C1 segment of cervical spinal cord (tissue), 14 donors: ENCODE measurements around the gene FAR1.
A peak's percentile ranks its signal among the peaks of the same experiment; 100 is the strongest.
"Not testable (repeated sequence)": the region's sequence is repeated elsewhere in the genome, so short reads cannot be mapped to it uniquely, and the experiment has no call there.

ENCODE experiments used
- DNase-seq, 14 donors: peaks; one replicate each; lab custom pipeline; 2025; lab: John Stamatoyannopoulos, UW

The FAR1 gene, protein sequence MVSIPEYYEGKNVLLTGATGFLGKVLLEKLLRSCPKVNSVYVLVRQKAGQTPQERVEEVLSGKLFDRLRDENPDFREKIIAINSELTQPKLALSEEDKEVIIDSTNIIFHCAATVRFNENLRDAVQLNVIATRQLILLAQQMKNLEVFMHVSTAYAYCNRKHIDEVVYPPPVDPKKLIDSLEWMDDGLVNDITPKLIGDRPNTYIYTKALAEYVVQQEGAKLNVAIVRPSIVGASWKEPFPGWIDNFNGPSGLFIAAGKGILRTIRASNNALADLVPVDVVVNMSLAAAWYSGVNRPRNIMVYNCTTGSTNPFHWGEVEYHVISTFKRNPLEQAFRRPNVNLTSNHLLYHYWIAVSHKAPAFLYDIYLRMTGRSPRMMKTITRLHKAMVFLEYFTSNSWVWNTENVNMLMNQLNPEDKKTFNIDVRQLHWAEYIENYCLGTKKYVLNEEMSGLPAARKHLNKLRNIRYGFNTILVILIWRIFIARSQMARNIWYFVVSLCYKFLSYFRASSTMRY

DNA sequence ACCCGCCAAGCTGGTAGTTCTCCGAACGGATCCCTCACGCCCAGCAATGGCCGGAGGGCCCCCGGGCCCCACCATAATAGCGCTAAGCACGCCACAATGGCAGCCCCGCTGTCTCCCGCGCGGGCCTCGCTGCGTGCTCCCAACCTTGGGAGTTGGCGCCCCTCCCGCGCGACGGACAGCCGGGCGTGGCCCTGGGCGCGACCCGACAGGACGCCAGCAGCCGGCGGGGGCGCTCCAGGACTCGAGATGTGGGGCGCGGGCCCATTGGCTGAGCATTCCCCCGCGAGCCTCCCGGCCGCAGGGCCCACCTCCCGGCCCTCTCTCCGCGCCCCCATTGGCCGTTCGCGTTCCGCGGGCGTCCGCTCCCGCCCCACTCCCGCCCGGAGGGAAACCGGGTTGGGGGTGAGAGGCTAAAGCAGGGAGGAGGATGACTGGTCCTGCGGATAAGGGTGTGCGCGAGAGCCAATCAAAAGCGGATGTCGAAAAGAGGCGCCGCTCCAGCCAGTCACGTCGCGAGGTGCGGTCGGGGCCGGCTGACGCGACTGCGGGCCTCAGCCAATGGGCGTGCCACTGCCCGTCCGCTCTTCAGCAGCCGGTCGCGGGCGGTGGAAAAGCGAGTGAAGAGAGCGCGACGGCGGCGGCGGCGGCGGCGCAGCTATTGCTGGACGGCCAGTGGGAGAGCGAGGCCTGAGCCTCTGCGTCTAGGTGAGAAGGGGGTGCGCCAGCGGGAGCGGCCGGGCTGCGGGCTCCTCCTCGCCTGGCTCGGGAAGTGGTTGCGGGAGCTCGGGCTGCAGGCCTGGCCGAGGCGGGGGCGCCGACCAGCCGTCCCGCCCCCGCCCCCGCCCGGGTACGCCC lies at the start of gene FAR1:
Gene FAR1, plus strand, starts transcription at position 567 of the 855 bp plus-strand sequence. CDS start 26,098 bp downstream, outside the sequence.
- DNase-seq, result peak; percentile 95 to 100 (median 98)

DNA sequence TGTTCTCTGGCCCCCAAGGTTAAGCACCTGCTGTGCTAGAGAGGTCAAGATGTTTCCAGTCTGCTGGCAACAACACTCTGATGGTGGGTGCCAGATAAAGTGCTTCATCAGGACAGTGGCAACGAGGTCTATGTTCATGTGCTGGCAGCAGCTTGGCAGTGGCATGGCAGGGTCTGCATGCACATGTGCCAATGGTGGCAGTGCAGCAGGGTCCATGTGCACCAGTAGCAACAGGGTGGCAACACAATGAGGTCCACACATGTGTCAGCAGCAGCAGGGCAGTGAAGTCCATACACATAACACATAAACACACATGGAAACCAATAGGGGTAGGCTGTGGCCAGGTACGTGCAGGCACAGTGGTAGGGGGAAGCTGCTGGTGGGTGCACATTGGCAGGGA lies 48.4 kb upstream of the FAR1 start:
- no peak for DNase-seq

DNA sequence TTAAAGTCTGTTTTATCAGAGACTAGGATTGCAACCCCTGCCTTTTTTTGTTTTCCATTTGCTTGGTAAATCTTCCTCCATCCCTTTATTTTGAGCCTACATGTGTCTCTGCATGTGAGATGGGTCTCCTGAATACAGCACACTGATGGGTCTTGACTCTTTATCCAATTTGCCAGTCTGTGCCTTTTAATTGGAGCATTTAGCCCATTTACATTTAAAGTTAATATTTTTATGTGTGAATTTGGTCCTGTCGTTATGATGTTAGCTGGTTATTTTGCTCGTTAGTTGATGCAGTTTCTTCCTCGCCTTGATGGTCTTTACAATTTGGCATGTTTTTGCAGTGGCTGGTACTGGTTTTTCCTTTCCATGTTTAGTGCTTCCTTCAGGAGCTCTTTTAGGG lies 41.6 kb upstream of the FAR1 start:
- not testable (repeated sequence) for DNase-seq

DNA sequence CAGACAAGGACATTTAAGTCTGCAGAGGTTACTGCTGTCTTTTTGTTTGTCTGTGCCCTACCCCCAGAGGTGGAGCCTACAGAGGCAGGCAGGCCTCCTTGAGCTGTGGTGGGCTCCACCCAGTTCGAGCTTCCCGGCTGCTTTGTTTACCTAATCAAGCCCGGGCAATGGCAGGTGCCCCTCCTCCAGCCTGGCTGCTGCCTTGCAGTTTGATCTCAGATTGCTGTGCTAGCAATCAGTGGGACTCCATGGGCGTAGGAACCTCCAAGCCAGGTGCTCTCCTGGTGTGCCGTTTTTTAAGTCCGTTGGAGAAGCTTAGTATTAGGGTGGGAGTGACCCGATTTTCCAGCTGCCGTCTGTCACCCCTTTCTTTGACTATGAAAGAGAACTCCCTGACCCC lies 39.8 kb upstream of the FAR1 start:
- not testable (repeated sequence) for DNase-seq

DNA sequence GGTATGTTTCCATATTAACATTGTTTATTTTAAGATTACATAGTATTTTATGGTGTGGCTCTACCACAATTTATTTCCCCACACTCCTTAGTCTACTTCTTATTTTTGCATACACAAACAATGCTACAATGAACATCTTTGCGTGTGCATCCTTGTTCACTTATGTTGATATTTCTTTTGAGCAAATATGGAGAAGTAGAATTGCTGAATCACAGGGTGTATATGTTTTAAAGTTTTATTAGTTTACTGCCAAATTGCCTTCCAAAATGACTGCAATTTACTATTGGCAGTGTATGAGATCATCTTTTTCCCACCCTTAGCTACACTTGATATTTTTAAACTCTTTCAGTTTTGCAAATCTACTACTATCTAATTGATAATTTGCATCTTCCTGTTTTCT lies 38.7 kb upstream of the FAR1 start:
- DNase-seq, result no peak

DNA sequence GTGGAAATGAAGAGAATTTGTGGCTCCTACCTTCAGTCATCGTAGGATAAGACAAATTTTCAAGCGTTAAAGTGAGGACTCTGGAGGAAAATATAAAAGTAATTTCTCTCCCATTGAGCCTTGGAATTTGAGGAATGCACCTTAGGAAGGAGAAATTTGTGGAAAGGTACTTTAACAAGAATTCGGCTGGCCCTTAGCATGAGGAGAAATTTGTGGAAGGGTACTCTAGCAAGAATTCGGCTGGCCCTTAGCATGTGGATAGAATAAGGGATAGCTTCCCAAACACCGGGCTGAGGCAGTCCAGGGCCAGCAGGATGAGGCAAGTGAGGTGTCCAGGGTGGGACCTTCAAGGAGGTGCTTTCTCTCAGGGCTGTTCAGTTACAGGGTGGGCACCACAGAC lies 33.2 kb upstream of the FAR1 start:
- no peak for DNase-seq

DNA sequence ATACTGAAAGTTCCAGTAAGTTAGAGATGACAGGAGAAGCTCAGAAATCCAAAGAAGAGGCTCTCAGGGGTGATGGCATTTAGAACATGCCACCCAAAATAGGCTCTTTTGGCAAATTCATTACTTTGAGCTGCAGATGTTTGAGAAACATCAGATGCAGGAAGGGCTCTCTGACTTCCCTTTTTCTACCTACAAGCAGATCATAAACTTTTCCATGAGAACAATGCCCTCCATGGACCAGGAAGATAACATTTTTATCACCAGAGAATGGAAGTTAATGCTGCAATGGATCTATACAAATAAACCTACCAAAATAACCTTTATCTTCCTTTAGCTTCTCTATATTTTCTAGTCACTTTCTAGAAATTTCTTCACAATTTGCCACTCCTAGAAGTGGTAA lies 32.7 kb upstream of the FAR1 start:
- no peak for DNase-seq

DNA sequence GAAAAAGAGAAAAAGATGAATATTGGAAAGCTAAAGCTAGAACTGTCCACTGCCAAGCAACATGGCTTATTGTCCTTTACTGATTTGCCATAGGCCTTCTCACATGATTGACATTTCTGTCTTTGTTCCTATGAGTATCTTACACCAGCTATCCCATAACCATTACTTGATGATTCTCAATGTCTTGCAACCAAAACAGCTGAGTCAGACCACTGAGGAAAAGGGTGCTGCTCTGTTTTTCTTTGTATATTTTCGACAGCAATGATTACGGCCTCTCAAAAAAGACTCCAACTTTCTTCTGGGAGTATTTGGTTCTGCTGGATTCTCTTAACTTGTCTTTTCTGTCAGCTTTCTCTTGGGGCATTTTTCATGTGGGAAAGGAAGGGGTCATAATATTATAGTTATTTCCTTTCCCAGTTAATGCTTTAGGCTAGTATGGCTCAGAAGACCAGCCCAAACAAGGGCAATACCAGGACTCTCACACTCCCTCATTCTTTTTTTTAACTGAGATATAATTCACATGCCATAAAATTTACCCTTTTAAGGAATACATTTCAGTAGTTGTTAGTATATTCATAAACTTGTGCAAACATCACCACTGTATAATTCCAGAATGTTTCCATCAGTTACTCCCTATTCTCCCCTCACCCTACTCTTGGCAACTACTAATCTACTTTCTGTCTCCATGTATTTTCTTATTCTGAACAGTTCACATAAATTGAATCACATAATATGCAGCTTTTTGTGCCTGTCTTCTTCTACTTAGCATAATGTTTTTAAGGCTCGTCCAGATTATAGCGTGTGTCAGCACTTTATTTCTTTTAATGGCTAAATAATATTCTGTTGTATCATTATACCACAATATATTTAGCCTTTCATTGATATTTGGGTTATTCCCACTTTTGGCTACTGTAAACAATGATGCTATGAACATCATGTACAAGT lies 31.1 kb upstream of the FAR1 start:
- no peak for DNase-seq

DNA sequence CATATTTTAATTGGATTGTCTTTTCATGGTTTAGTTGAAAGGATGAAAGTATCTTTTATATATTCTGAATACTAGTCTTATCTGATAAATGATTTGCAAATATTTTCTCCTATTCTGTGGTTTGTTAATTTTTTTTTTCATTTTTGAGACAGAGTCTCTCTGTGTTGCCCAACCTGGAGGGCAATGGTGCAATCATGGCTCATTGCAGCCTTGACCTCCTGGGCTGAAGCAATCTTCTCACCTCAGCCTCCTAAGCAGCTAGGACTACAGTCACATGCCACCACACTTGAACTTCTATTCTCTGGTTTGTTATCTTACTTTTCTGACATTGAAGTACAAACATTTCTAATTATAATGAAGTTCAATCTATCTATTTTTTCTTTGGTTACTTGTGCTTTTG lies 30.0 kb upstream of the FAR1 start:
- DNase-seq, result no peak

DNA sequence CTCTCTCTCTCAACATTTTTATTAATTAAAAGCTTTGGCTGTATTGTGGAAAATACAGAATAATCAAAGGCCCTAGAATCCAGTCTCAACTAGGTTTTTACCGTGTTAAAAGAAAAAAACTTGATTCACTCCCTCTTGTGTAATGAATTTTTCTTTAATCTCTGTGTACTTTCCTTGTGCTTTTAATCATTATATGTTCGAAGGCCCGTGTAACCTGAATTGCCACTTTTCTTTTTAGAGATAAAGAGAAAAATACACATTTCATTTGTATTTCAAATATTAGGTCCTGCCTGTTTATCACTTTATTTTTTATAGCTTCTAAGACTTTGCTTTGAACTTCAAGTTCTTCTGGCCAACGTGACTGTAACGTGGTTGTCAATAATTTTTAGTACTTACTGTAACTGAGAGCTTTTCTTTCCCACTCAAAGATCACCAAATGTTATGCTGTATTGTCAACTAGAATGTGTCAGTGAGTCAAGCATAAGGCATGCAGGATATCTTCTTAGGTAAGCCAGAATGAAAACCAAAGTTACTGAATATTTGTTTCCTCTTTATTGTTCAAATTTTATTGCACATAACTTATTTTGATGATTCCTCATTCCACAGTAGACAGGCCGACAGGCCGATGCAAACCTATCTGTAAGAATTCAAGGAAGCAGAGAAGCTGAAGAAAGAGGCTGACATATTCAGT lies 23.3 kb upstream of the FAR1 start:
- no peak for DNase-seq

DNA sequence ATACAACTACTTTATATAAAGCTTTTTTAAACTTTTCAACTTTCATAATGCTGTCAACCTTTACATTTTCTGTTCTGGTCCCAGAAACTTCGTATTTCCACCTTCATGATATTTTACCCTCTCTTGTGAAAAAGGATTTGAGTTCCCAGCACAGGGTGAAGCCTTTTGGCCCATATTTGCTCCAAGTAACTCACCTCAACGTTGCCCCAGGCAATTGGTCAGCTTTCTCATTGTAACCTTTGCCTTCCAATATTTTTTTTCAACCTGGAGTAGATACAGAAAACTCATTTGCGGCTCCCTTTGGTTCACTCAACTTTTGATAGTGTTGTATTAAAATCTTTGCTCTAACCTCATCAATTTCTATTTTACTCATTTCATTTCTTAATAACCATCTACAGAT lies 21.1 kb upstream of the FAR1 start:
- no peak for DNase-seq

DNA sequence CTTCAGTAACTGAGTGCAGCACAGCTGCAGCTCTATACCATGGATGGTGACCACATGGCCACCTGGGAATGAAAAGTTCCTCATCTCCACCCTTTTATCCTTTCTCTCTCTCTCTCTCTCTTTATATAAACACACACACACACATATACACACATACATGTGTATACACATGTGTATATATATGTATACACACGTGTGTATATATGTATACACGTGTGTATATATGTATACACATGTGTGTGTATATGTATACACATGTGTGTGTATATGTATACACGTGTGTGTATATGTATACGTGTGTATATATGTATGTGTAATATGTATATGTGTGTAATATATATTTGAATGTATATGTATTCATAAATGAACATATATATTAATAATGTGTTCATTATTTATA lies 18.8 kb upstream of the FAR1 start:
- DNase-seq, result no peak

DNA sequence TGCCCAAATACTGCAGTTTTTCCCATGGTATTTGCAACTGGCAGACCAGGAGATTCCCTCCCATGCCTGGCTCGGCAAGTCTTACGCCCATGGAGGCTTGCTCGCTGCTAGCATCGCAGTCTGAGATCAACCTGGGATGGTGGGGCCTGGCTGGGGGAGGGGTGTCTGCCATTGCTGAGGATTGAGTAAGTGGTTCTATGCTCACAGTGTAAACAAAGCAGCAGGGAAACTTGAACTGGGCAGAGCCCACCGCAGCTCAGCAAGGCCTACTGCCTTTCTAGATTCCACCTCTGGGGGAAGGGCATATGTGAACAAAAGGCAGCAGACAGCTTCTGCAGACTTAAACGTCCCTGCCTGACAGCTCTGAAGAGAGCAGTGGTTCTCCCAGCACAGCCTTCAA lies 17.0 kb upstream of the FAR1 start:
- DNase-seq, result not testable (repeated sequence)

DNA sequence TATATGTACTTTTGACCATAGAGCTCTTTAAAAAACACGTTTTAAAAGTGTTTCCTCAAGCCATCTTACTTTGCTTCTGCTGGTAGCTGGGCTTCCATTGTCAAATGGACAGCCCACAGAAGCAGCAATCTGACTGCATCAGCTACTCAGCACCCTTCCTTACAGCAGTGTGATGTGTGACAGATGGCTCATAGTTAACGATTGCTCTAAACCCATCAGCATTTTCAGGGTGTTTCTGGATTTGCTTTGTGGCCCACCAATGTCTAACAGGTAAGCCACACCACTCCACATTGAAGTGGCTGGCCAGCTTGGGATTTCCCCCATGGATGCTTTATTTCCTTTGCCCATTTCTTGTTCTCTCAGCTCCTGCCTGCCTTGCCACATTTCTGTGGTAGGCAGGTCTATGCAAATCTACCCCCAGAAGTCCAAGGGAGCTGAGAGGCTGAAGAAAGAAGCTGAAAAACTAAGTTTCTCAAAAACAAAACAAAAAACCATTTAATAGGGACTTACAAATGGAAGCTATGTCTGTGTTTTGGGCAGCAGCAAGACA lies 7.3 kb upstream of the FAR1 start:
- DNase-seq, result no peak

DNA sequence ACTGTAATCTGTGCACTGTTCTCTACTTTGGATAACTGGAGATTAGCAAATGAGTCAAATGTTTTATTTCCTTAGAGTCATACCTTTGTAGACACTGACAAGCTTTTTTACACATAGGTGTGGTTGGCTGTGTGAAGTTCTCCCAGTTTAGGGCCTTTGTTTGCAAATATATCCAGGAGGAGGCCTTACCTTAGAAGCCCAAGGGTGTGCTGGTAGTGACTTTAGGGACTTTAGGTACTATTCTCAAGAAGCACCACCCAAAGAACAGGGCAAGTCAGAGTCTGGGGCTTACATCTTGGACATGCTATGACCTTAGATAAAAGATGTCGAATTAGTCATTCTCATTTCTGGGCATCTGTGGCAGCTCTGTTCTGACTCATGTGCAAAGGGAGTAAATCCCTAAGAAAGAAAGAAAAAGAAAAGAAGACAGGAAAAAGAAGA lies 4.8 kb upstream of the FAR1 start:
- no peak for DNase-seq

DNA sequence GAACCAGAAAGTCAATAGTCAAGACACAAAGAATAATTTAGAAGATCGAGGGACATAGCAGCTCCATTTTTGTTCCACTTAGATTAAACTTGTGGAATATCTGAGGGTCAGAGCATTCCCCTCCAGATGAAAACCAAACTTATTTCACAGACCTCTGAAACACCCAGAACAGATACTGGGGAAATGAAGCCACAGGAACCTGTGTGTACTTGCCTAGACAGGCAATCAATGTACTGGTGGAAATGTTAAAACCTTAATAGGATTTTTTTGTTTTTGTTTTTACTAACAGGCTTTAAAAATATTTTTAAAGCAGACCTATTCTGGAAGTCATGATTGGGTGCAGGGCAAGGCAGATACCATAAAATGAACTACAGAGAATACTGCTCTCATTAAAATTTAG lies 4.1 kb upstream of the FAR1 start:
- DNase-seq, result no peak

DNA sequence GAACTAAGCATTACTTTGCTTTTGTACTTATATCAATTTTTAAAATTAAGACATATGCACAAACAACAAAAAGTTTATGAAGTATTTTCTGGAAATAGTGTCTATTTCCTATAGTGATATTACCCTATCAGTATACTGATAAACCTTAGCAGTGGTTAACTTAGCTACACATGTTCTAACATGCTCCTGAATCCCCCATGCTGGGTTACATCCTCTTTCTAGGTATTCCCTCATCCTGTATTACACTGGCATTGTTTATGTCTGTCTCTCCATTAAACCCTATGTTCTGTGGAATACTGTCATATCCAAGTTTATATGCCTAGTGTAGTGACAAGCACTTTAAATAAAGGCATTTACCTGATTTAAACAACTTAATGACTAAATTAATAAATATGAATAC lies 1.8 kb upstream of the FAR1 start:
- no peak for DNase-seq

DNA sequence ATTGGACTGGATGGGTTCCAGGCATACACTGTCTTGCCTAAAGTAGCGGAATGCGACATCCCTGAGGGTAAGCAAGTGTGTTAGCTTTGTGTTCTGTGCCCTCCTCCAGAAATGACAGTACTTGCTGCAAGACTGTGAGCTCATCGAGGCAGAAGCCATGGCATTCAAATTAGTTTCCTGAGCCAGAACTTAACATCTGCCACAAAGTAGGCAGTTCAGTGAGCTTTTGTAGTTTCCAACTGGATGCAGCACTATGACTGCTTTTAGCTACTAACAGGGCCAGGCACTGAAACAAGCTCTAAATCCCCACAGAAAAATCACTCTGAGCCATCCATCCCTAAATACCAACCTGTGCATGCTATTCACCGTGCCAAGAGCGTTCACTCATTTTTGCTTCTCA lies 1.2 kb upstream of the FAR1 start:
- peak in 2 of 14 donors; percentile 5 to 48 for DNase-seq

DNA sequence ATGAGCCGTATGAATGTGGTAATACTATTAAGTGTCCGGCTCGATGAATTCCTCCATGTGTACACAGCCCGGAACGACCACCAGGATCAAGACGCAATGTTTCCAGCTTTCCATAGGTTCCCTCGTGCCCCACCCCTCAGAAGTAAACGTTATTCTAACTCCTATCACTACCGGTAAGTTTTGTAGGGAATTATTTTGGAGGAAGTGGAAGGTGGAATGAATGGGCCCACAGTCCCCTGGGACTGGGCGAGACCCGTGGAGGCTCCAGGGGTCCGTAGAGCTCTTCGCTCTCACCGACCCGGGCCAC lies 720 bp upstream of the FAR1 start:
- DNase-seq, result no peak

DNA sequence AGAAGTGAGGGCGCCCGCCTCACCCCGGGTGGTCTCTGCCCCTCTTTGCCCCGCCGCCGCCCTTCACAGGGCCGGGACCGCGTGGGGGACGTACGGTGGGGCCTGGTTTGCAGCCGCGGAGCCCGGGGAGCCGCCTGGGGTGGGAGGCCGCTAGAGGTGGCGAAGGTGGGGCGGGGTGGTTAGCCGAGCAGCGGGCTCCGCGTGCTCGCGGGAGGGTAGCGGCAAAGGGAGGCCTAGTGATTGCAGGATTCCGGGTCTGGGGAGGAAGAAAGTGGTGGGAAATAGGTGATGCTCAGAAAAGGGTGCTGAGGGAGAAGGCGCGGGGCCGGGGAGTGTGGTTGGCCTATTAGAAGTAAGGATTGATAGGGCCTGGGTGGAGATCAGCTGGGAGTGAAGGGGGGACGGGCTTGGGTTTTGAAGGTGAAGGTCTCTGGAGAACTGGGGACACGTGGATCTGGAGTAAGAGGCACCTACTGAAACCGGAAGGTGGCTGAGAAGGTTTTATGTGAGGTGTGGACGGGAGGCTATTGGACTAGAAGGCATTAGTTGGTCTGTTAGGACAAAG lies 571 bp downstream of the FAR1 start:
- peak in 6 of 14 donors; percentile 37 to 77 (median 60) for DNase-seq
